B cell (primary cell): Measurements from ENCODE around the gene KLHL28. TPM values are rescaled to one million over a fixed set of nuclear protein-coding genes. Genes with fewer than 3 reads are reported as not detected.

ENCODE experiments used
- ATAC-seq: fragments of 200-7000 bp; cut with Tn5 transposase; one replicate; pipeline ENCODE4 v1.10.0; 2021; ENCODE audit warnings: low read depth, mild to moderate bottlenecking, moderate number of reproducible peaks, moderate library complexity
- CTCF ChIA-PET: fragments of 350-600 bp; sonication (Branson Sonifier 250); formaldehyde crosslinking; loops from one replicate; lab custom pipeline; 2021; ENCODE audit warnings: antibody characterized with exemption, inconsistent platforms; lab: Charles Lee
- POLR2A ChIA-PET: fragments of 350-600 bp; sonication (Branson Sonifier 250); formaldehyde crosslinking; loops from one replicate; lab custom pipeline; 2021; ENCODE audit warnings: antibody characterized with exemption; lab: Charles Lee
- DNase-seq: peaks from one replicate; pipeline ENCODE4 v3.0.0; 2013
- H2AFZ ChIP-seq: 2 replicates; pipeline ENCODE4 v1.6.1; 2012; ENCODE audit warnings: mild to moderate bottlenecking, low read depth, low read length; ENCODE audit not compliant: insufficient read depth, poor library complexity, severe bottlenecking
- H3K27ac ChIP-seq, 2 donors: 1 replicate in 1 of 2; 2 replicates in 1 of 2; pipeline ENCODE4 v1.5.1; 2012 to 2013; ENCODE audit warnings: low read length in 2 of 2, mild to moderate bottlenecking in 2 of 2, moderate library complexity in 1 of 2
- H3K27me3 ChIP-seq, 4 experiments: fragments of 200-600 bp in 1 of 4; sonication (generic) in 1 of 4; replicated peaks in 1 of 4; 1 replicate in 2 of 4; 2 replicates in 2 of 4; pipeline versions ENCODE4 v1.6.1 to v1.7.0; 2013 to 2016; ENCODE audit warnings: low read length in 3 of 4, mild to moderate bottlenecking in 2 of 4, mixed read lengths in 1 of 4, moderate library complexity in 1 of 4; ENCODE audit not compliant: insufficient read depth in 4 of 4, control insufficient read depth in 3 of 4; ENCODE audit errors: control extremely low read depth in 1 of 4
- H3K36me3 ChIP-seq, 2 experiments: replicated peaks in 1 of 2; 1 replicate in 1 of 2; 2 replicates in 1 of 2; pipeline versions ENCODE4 v1.6.1 to v1.7.1; 2013; ENCODE audit warnings: low read length in 1 of 2; ENCODE audit not compliant: insufficient read depth in 2 of 2, control insufficient read depth in 1 of 2; ENCODE audit errors: control extremely low read depth in 1 of 2, extremely low read depth in 1 of 2
- H3K4me1 ChIP-seq, 2 donors: fragments of 200-600 bp in 1 of 2; sonication (generic) in 1 of 2; 1 replicate in 1 of 2; 2 replicates in 1 of 2; pipeline versions ENCODE4 v1.5.1 to v1.6.1; 2013 to 2017; ENCODE audit warnings: low read length in 2 of 2; ENCODE audit not compliant: control insufficient read depth in 2 of 2, insufficient read depth in 2 of 2
- H3K4me2 ChIP-seq: replicated peaks from 2 replicates; pipeline ENCODE3; 2012; ENCODE audit warnings: mild to moderate bottlenecking, low read depth, low read length; ENCODE audit not compliant: poor library complexity, severe bottlenecking
- H3K4me3 ChIP-seq, 5 experiments: fragments of 200-600 bp in 1 of 5; sonication (generic) in 1 of 5; 1 replicate in 3 of 5; 2 replicates in 2 of 5; pipeline versions ENCODE4 v1.5.1 to v1.7.0; 2011 to 2016; ENCODE audit warnings: low read length in 4 of 5, mild to moderate bottlenecking in 4 of 5, low read depth in 2 of 5, control low read depth in 1 of 5, moderate library complexity in 1 of 5; ENCODE audit not compliant: insufficient read depth in 1 of 5; ENCODE audit errors: control extremely low read depth in 1 of 5, extremely low read depth in 1 of 5
- H3K79me2 ChIP-seq: fragments of 200-600 bp; sonication (generic); one replicate; pipeline ENCODE4 v1.6.0; 2016; ENCODE audit warnings: low read length; ENCODE audit not compliant: control insufficient read depth, insufficient read depth
- H3K9ac ChIP-seq: fragments of 200-600 bp; sonication (generic); 2 replicates; pipeline ENCODE4 v1.6.1; 2017; ENCODE audit warnings: mild to moderate bottlenecking, low read length, moderate library complexity
- H3K9me3 ChIP-seq, 3 donors: one replicate each; pipeline versions ENCODE4 v1.6.1 to v1.7.1; 2013; ENCODE audit warnings: low read length in 2 of 3; ENCODE audit not compliant: control insufficient read depth in 2 of 3, insufficient read depth in 1 of 3; ENCODE audit errors: control extremely low read depth in 1 of 3
- H4K20me1 ChIP-seq: 2 replicates; pipeline ENCODE4 v1.6.0; 2012; ENCODE audit warnings: mild to moderate bottlenecking, low read length; ENCODE audit not compliant: insufficient read depth, control insufficient read depth, poor library complexity, severe bottlenecking
- H3K27ac Mint-ChIP-seq: one replicate; pipeline ENCODE4 v1.8.0; 2021; ENCODE audit warnings: mixed read lengths
- H3K27me3 Mint-ChIP-seq: one replicate; pipeline ENCODE4 v1.8.0; 2021; ENCODE audit warnings: mixed read lengths
- H3K4me1 Mint-ChIP-seq: one replicate; pipeline ENCODE4 v1.8.0; 2021; ENCODE audit warnings: mixed read lengths
- H3K4me3 Mint-ChIP-seq: one replicate; pipeline ENCODE4 v1.8.0; 2021; ENCODE audit warnings: mixed read lengths
- H3K9me3 Mint-ChIP-seq: one replicate; pipeline ENCODE4 v1.8.0; 2022; ENCODE audit warnings: mixed read lengths; ENCODE audit not compliant: insufficient read depth
- CTCF ChIP-seq: fragments of 200-600 bp; IDR thresholded peaks from one replicate; pipeline ENCODE4 v1.8.0; 2022; ENCODE audit warnings: antibody characterized with exemption, mild to moderate bottlenecking
- EZH2 ChIP-seq: IDR thresholded peaks from 2 replicates; pipeline ENCODE4 v1.6.1; 2012; ENCODE audit warnings: borderline replicate concordance, low read depth, mild to moderate bottlenecking, moderate library complexity, low read length; ENCODE audit not compliant: insufficient read depth, poor library complexity, severe bottlenecking
- WGBS: methylation state at CpG from one replicate; pipeline ENCODE4 v1.1.5; 2013; ENCODE audit warnings: missing lambda C conversion rate; ENCODE audit not compliant: insufficient coverage; 5-methylcytosine and 5-hydroxymethylcytosine counted together
- intact Hi-C: fragments of 100-400 bp; cut with micrococcal nuclease; formaldehyde crosslinking; loops from one replicate; pipeline ENCODE4 v1.10.0; 2022
- polyA plus RNA-seq: library from polyadenylated mRNA; depleted of rRNA; stranded (reverse); fragments of >200 nt; gene quantifications from 2 replicates; pipeline ENCODE4 v1.2.3, GENCODE V29; 2012
- total RNA-seq, 2 donors: library from RNA; stranded (reverse); fragments of 120-200 nt in 1 of 2; gene quantifications; 1 replicate in 1 of 2; 2 replicates in 1 of 2; pipeline versions ENCODE4 v1.2.3 to v1.2.4, GENCODE V29; 2013 to 2022

Gene KLHL28
- total and polyA plus RNA-seq, 2 donors (not counting 1 experiment from before 2014, with no cell fraction given), result 8.9 to 33.5 TPM

GRCh38 chr14:44956866-44957265 is 4.9 kb downstream of the KLHL28 start:
- Histone ChIP-seq H4K20me1 (peaks cover 60% of the 10 kb centered on the region), H3K9ac (no peak overlapping the region), H3K36me3 (peaks cover 2 to 3% of the 10 kb centered on the region in 2 experiments), H3K4me3 (no peak overlapping the region), H3K9me3 (no peaks in the 10 kb centered on the region), H3K4me2 (no peak overlapping the region), H3K27me3 (no peaks in the 10 kb centered on the region), H3K4me1 (peaks cover 12 to 18% of the 10 kb centered on the region in 2 donors), H3K79me2 (peaks cover 94% of the 10 kb centered on the region), H2AFZ (no peak overlapping the region), H3K27ac (no peak overlapping the region)
- H3K4me3 Mint-ChIP-seq, result no peak overlapping the region
- peaks cover 24% of the 10 kb centered on the region for H3K4me1 Mint-ChIP-seq
- CTCF ChIA-PET, result no interaction called here
- TF ChIP-seq CTCF (no peak), EZH2 (no peak)
- no peaks in the 10 kb centered on the region for H3K9me3 Mint-ChIP-seq
- intact Hi-C loops, result no loop called here
- H3K27me3 Mint-ChIP-seq, result no peaks in the 10 kb centered on the region
- 100% methylated on average over 1 of the region's 3 CpGs for WGBS
- POLR2A ChIA-PET, result no interaction called here
- H3K27ac Mint-ChIP-seq, result no peak overlapping the region
- DNase-seq (no peak), ATAC-seq (no peak)

- no CpG with 5 or more reads among the region's 3 CpGs for WGBS
- Histone ChIP-seq H3K4me3 (no peak overlapping the region), H3K9me3 (no peaks in the 10 kb centered on the region), H2AFZ (no peak overlapping the region), H3K9ac (no peak overlapping the region), H3K4me2 (no peak overlapping the region), H3K79me2 (peaks cover 97% of the 10 kb centered on the region), H4K20me1 (peaks cover 72% of the 10 kb centered on the region), H3K27me3 (no peaks in the 10 kb centered on the region), H3K36me3 (peaks cover 7 to 8% of the 10 kb centered on the region in 2 experiments), H3K27ac (no peak overlapping the region), H3K4me1 (peaks cover 7 to 13% of the 10 kb centered on the region in 2 donors)
- H3K4me3 Mint-ChIP-seq, result no peak overlapping the region
- ChIA-PET POLR2A (no interaction called here), CTCF (interaction anchor here (1.5 kb wide), 1 partner anchor 298 kb away, joined by 3 read pairs; the partner anchor contains the start of gene MIS18BP1)
- no peak overlapping the region for H3K27ac Mint-ChIP-seq
- no peaks in the 10 kb centered on the region for H3K9me3 Mint-ChIP-seq
- TF ChIP-seq EZH2 (no peak), CTCF (no peak)
- ATAC-seq (no peak), DNase-seq (no peak)
- no peaks in the 10 kb centered on the region for H3K27me3 Mint-ChIP-seq
- intact Hi-C loops, result no loop called here
- H3K4me1 Mint-ChIP-seq, result peaks cover 30% of the 10 kb centered on the region
Measured at GRCh38 chr14:44955528-44955927, 6.2 kb downstream of the KLHL28 start.
